ENCODE results near the gene GPR35.
A peak's percentile ranks its signal among the peaks of the same experiment; 100 is the strongest.

The GPR35 gene

DNA sequence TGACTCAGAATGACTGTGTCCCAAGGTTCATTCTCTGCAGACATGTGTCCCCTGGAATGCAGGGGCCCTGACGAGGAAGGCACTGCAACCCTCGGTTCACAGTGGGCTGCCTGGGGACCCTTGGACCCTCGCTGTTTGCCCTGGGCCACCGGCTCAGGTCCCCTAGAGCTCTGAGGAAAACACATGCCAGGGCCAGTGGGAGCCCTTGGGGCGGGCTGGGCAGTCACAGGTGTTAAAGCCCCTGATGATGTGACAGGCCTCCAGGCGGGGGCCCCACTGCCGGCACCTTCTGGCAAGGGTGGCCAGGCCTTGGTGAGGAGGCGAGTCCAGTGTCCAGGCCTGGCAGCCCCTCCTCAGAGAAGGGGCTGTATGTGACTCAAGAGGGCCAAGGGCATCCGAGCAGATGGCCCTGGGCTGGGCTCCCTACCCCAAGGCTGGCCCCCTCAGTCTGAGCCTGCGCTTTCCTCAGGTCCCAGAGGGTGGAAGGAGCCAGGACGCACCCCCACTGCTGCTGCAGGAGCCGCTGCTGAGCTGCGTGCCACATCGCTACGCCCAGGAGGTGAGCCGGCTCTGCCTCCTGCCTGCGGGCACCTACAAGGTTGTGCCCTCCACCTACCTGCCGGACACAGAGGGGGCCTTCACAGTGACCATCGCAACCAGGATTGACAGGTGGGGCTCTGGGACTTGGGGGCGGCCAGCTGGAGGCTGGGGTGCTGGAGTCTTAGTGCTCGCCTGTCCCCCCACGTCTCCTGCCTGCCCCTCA is 27.7 kb upstream of the GPR35 start:
- no peaks in the 10 kb centered on the region for H3K4me1 ChIP-seq (ENCODE audit: insufficient read depth, poor library complexity, severe bottlenecking)
- no peak for ATAC-seq (ENCODE audit: low read depth)
- TF ChIP-seq, protein P1, sequence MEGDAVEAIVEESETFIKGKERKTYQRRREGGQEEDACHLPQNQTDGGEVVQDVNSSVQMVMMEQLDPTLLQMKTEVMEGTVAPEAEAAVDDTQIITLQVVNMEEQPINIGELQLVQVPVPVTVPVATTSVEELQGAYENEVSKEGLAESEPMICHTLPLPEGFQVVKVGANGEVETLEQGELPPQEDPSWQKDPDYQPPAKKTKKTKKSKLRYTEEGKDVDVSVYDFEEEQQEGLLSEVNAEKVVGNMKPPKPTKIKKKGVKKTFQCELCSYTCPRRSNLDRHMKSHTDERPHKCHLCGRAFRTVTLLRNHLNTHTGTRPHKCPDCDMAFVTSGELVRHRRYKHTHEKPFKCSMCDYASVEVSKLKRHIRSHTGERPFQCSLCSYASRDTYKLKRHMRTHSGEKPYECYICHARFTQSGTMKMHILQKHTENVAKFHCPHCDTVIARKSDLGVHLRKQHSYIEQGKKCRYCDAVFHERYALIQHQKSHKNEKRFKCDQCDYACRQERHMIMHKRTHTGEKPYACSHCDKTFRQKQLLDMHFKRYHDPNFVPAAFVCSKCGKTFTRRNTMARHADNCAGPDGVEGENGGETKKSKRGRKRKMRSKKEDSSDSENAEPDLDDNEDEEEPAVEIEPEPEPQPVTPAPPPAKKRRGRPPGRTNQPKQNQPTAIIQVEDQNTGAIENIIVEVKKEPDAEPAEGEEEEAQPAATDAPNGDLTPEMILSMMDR (IDR thresholded peaks at IDR 0.05; ENCODE audit: poor library complexity, severe bottlenecking), result no peak
- no peaks in the 10 kb centered on the region for H3K27me3 ChIP-seq (ENCODE audit: insufficient read depth, poor library complexity, severe bottlenecking)
- no peaks in the 10 kb centered on the region for H3K9me3 ChIP-seq (ENCODE audit: severe bottlenecking)
- H3K27ac ChIP-seq (ENCODE audit: poor library complexity, severe bottlenecking), result no peak overlapping the region
- H3K4me3 ChIP-seq (ENCODE audit: severe bottlenecking), result no peak overlapping the region
- peaks cover 10% of the 10 kb centered on the region; the same call in 1 of the 2 replicates for H3K36me3 ChIP-seq (ENCODE audit: low read depth)
- DNase-seq (ENCODE audit: low spot score), result peak; percentile 44

DNA sequence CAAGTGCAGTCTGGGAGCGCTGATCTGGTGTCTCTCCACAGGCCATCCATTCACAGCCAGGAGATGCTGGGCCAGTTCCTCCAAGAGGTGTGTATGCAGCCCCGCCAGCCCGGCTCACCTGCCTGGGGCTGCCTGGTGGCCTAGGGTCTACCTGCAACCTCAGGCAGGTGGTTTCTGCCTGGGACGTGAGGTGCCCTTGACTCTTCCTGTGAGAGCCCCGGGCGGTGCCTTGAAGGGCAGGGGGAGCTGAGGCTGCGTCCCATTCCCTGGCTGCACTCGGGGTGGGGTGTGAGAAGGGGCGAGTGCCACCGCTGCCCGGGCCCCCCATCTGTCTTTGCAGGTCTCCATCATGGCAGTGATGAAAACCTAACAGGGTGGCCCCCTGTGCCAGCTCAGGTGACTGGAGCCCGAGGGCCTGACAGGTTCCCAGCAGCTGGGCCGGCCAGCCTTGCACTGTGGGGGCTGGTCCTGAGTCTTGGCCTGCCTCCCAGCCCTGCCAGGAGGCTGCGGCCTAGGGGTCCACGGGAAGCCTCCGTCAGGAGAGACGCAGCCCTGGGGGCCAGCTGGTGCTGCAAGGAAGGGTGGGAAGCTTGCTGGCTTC is 26.9 kb upstream of the GPR35 start:
- DNase-seq (ENCODE audit: low spot score), result peak; percentile 62
- peaks cover 7% of the 10 kb centered on the region; the same call in 1 of the 2 replicates for H3K36me3 ChIP-seq (ENCODE audit: low read depth)

DNA sequence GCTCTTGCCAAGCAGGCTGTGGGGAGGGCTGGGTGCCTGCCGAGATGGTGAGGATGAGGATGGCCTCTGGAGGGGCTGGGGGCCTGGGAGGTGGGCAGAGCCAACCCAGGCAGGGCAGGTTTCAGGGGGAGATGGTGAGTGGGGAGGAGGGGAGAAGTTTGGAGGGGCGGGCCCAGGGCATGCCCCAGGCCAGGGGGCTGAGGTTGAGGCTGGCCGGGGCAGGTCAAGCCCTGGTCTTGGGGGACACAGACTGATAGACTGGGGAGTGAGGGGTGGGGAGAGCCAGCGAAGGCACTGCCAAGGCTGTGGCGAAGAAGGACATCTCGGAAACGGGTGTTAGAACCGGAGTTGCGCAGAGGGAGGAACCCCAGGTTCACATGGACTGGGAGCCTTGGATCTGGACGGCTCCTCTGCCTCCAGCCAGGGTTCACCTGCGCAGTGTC is 26.1 kb upstream of the GPR35 start:
- DNase-seq (ENCODE audit: low spot score), result peak; percentile 34
- Histone ChIP-seq H3K4me3 (ENCODE audit: severe bottlenecking) (no peak overlapping the region), H3K9me3 (ENCODE audit: severe bottlenecking) (no peaks in the 10 kb centered on the region), H3K27me3 (ENCODE audit: insufficient read depth, poor library complexity, severe bottlenecking) (no peaks in the 10 kb centered on the region), H3K4me1 (ENCODE audit: insufficient read depth, poor library complexity, severe bottlenecking) (no peaks in the 10 kb centered on the region), H3K36me3 (ENCODE audit: low read depth) (peaks cover 7% of the 10 kb centered on the region; the same call in 1 of the 2 replicates), H3K27ac (ENCODE audit: poor library complexity, severe bottlenecking) (no peak overlapping the region)
- no peak for ATAC-seq (ENCODE audit: low read depth)
- TF ChIP-seq, protein P1 (IDR thresholded peaks at IDR 0.05; ENCODE audit: poor library complexity, severe bottlenecking), result no peak

More for the DNA sequence above, 26.9 kb upstream of the GPR35 start:
- Histone ChIP-seq H3K4me3 (ENCODE audit: severe bottlenecking) (no peak overlapping the region), H3K27me3 (ENCODE audit: insufficient read depth, poor library complexity, severe bottlenecking) (no peaks in the 10 kb centered on the region), H3K9me3 (ENCODE audit: severe bottlenecking) (no peaks in the 10 kb centered on the region), H3K27ac (ENCODE audit: poor library complexity, severe bottlenecking) (no peak overlapping the region), H3K4me1 (ENCODE audit: insufficient read depth, poor library complexity, severe bottlenecking) (no peaks in the 10 kb centered on the region)
- ATAC-seq (ENCODE audit: low read depth), result no peak
- TF ChIP-seq, protein P1 (IDR thresholded peaks at IDR 0.05; ENCODE audit: poor library complexity, severe bottlenecking), result no peak

DNA sequence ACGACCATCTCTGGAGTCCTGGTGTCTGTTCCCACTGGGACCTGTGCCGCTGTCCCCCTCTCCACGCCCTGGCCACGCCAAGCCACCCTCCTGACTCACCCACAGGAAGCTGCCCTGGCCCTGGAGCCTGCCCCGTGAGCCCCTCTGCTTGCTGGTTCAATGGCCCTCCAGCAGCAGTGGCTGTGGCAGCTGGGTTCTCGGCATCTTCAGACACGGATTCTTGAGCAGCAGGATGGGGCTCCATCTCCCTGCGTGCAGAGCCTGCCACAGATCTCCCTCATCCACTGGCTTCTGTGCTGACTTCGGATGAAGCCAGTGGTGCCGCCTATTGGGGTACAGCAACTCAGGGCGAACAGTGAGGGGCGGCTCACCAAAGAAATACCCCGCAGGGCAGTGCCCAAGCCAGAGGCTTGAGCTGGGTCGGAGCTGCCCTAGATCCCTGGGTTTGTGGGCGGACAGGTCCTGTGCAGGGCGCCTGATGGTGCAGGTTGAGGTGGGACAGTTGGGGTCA is 24.8 kb upstream of the GPR35 start:
- H3K36me3 ChIP-seq (ENCODE audit: low read depth), result peaks cover 5% of the 10 kb centered on the region; the same call in 1 of the 2 replicates

More for the DNA sequence above, 24.8 kb upstream of the GPR35 start:
- H3K4me1 ChIP-seq (ENCODE audit: insufficient read depth, poor library complexity, severe bottlenecking), result no peaks in the 10 kb centered on the region
- TF ChIP-seq, protein P1 (IDR thresholded peaks at IDR 0.05; ENCODE audit: poor library complexity, severe bottlenecking), result no peak
- ATAC-seq (ENCODE audit: low read depth), result no peak
- peak; percentile 34 for DNase-seq (ENCODE audit: low spot score)
- H3K27me3 ChIP-seq (ENCODE audit: insufficient read depth, poor library complexity, severe bottlenecking), result no peaks in the 10 kb centered on the region
- H3K27ac ChIP-seq (ENCODE audit: poor library complexity, severe bottlenecking), result no peak overlapping the region
- no peak overlapping the region for H3K4me3 ChIP-seq (ENCODE audit: severe bottlenecking)
- H3K9me3 ChIP-seq (ENCODE audit: severe bottlenecking), result no peaks in the 10 kb centered on the region

Data from RWPE2 (cell line).